Mesothelial cell of epicardium (in vitro differentiated cells): ENCODE data around the gene PRKAR1B. TPM values are rescaled to one million over a fixed set of nuclear protein-coding genes. Genes with fewer than 3 reads are reported as not detected.
A peak's percentile ranks its signal among the peaks of the same experiment; 100 is the strongest.

Experiments
- DNase-seq, 2 experiments: peaks; one replicate each; pipeline ENCODE4 v3.0.0; 2021; ENCODE audit warnings: low spot score in 2 of 2; ENCODE audit not compliant: unreplicated experiment in 2 of 2
- H3K27ac Mint-ChIP-seq: 2 replicates; pipeline ENCODE4 v1.8.0; 2021; ENCODE audit warnings: mixed read lengths
- H3K27me3 Mint-ChIP-seq: 2 replicates; pipeline ENCODE4 v1.8.0; 2021; ENCODE audit warnings: low read depth, mixed read lengths
- H3K36me3 Mint-ChIP-seq: 2 replicates; pipeline ENCODE4 v1.8.0; 2021; ENCODE audit warnings: mixed read lengths
- H3K4me1 Mint-ChIP-seq: 2 replicates; pipeline ENCODE4 v1.8.0; 2021; ENCODE audit warnings: mixed read lengths
- H3K4me3 Mint-ChIP-seq: 2 replicates; pipeline ENCODE4 v1.8.0; 2021; ENCODE audit warnings: mild to moderate bottlenecking, moderate library complexity, mixed read lengths
- H3K9me3 Mint-ChIP-seq: 2 replicates; pipeline ENCODE4 v1.8.0; 2021; ENCODE audit warnings: mixed read lengths
- total RNA-seq: library from RNA; stranded (reverse); gene quantifications from 3 replicates; pipeline ENCODE4 v1.2.1, GENCODE V29; 2021
- TF ChIP-seq, protein P1 (sequence below): fragments of 200-600 bp; sonication (generic); IDR thresholded peaks from one replicate; pipeline ENCODE4 v1.5.0; 2021; ENCODE audit warnings: antibody characterized with exemption; ENCODE audit not compliant: unreplicated experiment

PRKAR1B gene
- total RNA-seq, 1 donor from 2014 or later: 50.6 TPM

DNA sequence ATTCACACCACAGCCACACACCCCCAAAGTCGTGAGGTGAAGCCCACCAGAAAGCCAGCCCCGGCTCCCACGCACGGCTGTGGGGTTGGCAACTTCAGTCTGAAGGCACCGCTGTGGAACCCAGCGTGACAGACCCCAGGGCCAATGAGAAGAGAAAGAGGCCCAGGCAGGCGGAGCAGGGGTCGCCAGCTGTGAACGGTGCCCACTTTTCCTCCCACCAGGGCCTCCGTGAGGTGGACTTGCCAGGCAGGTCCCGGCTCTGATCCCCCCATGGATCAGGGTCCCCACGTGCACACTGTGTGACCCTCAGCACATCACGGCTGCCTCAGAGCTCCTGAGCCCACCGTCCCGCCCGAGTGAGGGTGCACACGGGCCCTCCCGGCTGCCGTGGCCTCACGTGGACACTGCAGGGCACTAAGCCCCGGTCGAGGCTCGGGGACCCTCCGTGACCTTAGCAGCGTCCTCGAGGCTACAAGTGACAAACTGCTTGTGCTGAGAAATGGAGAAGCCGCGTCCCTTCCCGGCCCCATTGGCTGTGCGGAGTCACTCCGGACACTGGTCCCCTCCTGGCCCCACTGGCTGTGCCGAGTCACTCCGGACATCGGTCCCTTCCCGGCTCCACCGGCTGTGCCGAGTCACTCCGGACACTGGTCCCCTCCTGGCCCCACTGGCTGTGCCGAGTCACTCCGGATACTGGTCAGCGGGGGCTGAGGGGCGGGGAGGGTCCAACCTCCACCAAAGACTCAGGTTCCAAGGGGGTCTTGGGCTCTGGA is 135.0 kb downstream of the PRKAR1B start:
- H3K27me3 Mint-ChIP-seq: no peaks in the 10 kb centered on the region
- H3K4me1 Mint-ChIP-seq: peaks cover 37% of the 10 kb centered on the region
- TF ChIP-seq, protein P1, sequence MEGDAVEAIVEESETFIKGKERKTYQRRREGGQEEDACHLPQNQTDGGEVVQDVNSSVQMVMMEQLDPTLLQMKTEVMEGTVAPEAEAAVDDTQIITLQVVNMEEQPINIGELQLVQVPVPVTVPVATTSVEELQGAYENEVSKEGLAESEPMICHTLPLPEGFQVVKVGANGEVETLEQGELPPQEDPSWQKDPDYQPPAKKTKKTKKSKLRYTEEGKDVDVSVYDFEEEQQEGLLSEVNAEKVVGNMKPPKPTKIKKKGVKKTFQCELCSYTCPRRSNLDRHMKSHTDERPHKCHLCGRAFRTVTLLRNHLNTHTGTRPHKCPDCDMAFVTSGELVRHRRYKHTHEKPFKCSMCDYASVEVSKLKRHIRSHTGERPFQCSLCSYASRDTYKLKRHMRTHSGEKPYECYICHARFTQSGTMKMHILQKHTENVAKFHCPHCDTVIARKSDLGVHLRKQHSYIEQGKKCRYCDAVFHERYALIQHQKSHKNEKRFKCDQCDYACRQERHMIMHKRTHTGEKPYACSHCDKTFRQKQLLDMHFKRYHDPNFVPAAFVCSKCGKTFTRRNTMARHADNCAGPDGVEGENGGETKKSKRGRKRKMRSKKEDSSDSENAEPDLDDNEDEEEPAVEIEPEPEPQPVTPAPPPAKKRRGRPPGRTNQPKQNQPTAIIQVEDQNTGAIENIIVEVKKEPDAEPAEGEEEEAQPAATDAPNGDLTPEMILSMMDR: no peak
- H3K27ac Mint-ChIP-seq: peak overlapping the region; percentile 96
- DNase-seq: no peak
- H3K4me3 Mint-ChIP-seq: no peak overlapping the region
- H3K36me3 Mint-ChIP-seq: peaks cover 26% of the 10 kb centered on the region
- H3K9me3 Mint-ChIP-seq: peaks cover 12% of the 10 kb centered on the region

DNA sequence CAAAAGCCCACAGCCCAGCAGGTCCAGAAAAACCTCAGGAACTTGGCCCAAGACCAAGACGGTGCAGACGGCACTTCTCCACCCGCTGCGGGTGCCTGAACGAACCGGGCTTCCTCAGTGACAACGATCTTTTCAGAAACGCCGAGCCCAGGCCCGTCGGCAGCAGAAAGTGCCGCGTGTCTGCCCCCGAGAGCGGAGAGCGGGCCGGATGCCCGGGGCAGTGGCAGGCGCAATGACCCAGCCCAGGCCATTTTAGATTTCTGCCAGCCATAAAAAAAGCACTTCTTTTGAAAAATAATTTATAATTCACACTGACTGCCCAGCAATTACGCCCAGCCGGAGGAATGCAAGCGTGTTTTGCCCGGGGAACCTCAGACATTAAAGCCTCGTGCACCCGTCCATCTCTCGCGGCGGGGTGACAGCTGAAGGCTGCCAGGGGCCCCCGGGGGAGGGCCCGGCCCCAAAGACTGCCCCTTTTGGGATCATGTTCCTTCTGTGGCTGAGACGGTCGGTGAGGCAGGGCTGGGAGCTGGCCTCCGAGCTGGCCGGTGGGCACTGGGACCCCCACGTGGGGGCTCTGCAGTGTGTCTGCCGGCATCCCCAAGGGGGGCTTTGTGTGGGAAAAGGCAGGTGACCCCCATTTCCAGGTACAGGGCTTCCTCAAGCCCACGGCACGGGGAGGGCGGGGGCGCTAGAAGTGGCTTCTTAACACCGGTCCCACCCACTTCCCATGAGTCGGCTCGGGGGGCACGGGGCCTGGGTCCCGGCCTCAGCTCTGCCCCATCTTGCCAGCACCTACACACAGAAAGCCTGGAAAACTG is 136.1 kb downstream of the PRKAR1B start:
- H3K27ac Mint-ChIP-seq: peak overlapping the region; percentile 96
- H3K9me3 Mint-ChIP-seq: peaks cover 16% of the 10 kb centered on the region
- TF ChIP-seq, protein P1: no peak
- H3K36me3 Mint-ChIP-seq: peaks cover 30% of the 10 kb centered on the region
- no peak overlapping the region for H3K4me3 Mint-ChIP-seq
- peak in 1 of 2 experiments; percentile 69 for DNase-seq
- H3K4me1 Mint-ChIP-seq: peaks cover 38% of the 10 kb centered on the region
- no peaks in the 10 kb centered on the region for H3K27me3 Mint-ChIP-seq

DNA sequence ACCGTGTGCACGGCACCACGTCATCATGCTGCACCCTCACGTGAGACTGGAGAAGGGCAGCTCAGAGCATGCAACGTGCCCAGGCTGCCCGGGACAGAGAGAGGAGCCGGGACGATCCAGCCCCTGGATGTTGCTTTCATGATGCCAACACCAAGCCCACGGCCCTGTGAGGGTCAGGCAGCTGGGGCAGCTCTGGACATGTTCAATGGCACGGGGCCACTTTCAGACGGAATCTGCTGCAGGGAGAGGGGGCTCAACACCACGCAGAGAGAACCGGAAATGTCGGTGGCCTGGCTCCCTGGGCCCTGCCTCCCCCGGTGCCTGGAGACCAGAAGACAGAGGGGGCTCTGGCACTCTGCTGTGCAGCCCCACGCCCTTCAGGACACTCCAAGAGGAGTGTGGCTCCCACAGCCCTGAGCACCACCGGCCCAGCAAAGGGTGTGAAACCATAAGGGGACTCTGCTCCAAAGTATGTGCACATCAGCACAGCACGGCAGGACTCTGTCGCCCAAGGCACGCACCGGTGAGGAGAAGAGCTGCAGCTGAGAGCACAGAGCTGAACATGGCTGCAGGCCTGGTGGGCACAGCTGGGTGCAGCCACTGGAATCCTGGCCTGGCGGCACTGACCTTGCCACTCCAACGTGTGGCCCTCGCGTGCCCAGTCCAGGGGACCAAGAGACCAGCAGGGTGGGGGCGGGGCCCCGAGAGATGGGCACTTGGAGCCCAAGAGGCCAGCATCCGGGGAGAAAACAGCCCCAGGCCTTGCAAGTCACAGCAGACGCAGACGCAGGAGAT is 137.1 kb downstream of the PRKAR1B start:
- no peak for DNase-seq
- Mint-ChIP-seq H3K27me3 (no peaks in the 10 kb centered on the region), H3K27ac (peak overlapping the region; percentile 96), H3K36me3 (peaks cover 34% of the 10 kb centered on the region), H3K4me3 (no peak overlapping the region), H3K4me1 (peaks cover 38% of the 10 kb centered on the region), H3K9me3 (peaks cover 18% of the 10 kb centered on the region)
- TF ChIP-seq, protein P1: no peak

DNA sequence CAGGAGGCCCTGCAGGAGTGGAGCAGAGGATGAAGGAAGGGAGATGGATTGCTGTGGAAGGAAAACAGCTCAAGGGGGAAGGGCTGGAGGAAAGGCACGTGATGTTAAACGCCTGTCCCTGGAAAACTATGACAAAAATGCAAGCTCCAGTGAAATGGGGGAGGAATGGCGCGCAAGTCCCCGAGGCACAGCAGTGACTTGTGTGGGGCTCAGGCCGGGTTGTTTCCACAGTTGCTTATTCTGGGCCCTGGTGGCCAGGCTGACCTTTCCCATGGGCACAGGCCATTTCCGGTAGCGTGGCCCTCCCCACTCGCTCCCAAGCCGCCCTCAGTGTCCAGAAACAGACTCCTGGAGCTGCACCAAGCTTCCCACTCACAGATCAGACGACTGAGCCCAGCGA is 139.3 kb downstream of the PRKAR1B start:
- no peak overlapping the region for H3K4me3 Mint-ChIP-seq
- TF ChIP-seq, protein P1: no peak
- H3K4me1 Mint-ChIP-seq: peaks cover 38% of the 10 kb centered on the region
- no peaks in the 10 kb centered on the region for H3K27me3 Mint-ChIP-seq
- peak overlapping the region; percentile 92 for H3K27ac Mint-ChIP-seq
- peaks cover 18% of the 10 kb centered on the region for H3K9me3 Mint-ChIP-seq
- peaks cover 53% of the 10 kb centered on the region for H3K36me3 Mint-ChIP-seq
- DNase-seq: peak in 1 of 2 experiments; percentile 60

DNA sequence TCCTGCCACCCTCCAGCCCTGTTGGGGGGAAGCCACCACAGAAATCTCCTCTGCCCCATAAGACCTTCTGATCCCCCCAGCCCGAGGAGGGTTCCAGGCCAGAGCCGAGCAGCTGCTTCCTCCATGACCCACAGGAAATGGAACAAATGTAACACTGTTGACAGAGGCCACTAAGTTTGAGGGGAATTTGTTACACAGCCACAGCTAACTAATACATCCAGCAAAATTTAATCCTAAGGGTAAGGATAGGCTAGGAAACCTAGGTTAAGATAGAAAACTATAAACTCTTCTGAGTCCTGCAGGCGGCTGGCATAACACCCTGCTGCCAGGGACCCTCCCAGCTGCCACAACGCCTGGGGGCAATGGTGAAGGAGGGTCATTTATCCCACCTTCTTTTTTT is 140.6 kb downstream of the PRKAR1B start:
- Mint-ChIP-seq H3K9me3 (peaks cover 18% of the 10 kb centered on the region), H3K27me3 (no peaks in the 10 kb centered on the region), H3K4me3 (no peak overlapping the region), H3K36me3 (peaks cover 57% of the 10 kb centered on the region), H3K27ac (no peak overlapping the region), H3K4me1 (peaks cover 32% of the 10 kb centered on the region)
- DNase-seq: no peak
- TF ChIP-seq, protein P1: no peak
